HepG2 (cell line): ENCODE data around the gene BTRC. TPM values are rescaled to one million over a fixed set of nuclear protein-coding genes. Genes with fewer than 3 reads are reported as not detected.

Experiments
- ATAC-seq: fragments of 200-7000 bp; cut with Tn5 transposase; 3 replicates; pipeline ENCODE4 v1.9.1; 2020; ENCODE audit warnings: mild to moderate bottlenecking, moderate library complexity
- BruUV-seq: library from RNA; stranded (reverse); fragments of 400-500 nt; replicated peaks from 2 replicates; lab custom pipeline; 2021; lab: Mats Ljungman, UMichigan
- CTCF ChIA-PET: fragments of 300-600 bp; formaldehyde crosslinking; extraction: SDS; loops from one replicate; lab custom pipeline; 2021; ENCODE audit warnings: low total read pairs, inconsistent platforms, low intra/inter-chr PET ratio; lab: Yijun Ruan, JAX
- POLR2A ChIA-PET: fragments of 350-600 bp; sonication (Branson Sonifier 250); formaldehyde crosslinking; loops from one replicate; lab custom pipeline; 2020; ENCODE audit warnings: antibody characterized with exemption, inconsistent platforms; lab: Yijun Ruan, JAX
- DNase-seq: peaks from one replicate; pipeline ENCODE4 v3.0.0-alpha.2; 2015; ENCODE audit warnings: low spot score
- FAIRE-seq: peaks from 3 replicates; lab custom pipeline; 2011; peaks lifted over from hg19 to GRCh38; lab: Jason Lieb, UNC
- H2AFZ ChIP-seq: one replicate; pipeline ENCODE4 v1.6.1; 2011; ENCODE audit warnings: low read length, inconsistent platforms
- H3K27ac ChIP-seq: fragments of 300-600 bp; 3 replicates; pipeline ENCODE4 v1.8.0; 2011; ENCODE audit warnings: mixed run types, mild to moderate bottlenecking, mixed read lengths, low read length, inconsistent platforms; ENCODE audit not compliant: insufficient read depth; ENCODE audit errors: extremely low read length
- H3K27me3 ChIP-seq, 2 experiments: fragments of 200-600 bp in 1 of 2; 2 replicates in 1 of 2; 3 replicates in 1 of 2; pipeline versions ENCODE4 v1.6.0 to v1.8.0; 2011; ENCODE audit warnings: low read length in 2 of 2, mild to moderate bottlenecking in 2 of 2, moderate library complexity in 2 of 2, inconsistent platforms in 1 of 2; ENCODE audit not compliant: insufficient read depth in 2 of 2, control insufficient read depth in 1 of 2
- H3K36me3 ChIP-seq, 2 experiments: fragments of 200-600 bp in 1 of 2; replicated peaks in 1 of 2; 2 replicates in 1 of 2; 3 replicates in 1 of 2; pipeline versions ENCODE4 v1.5.1 to v1.8.0; 2011; ENCODE audit warnings: low read length in 2 of 2, inconsistent platforms in 1 of 2; ENCODE audit not compliant: insufficient read depth in 2 of 2, control insufficient read depth in 1 of 2
- H3K4me1 ChIP-seq: 2 replicates; pipeline ENCODE4 v1.5.1; 2012; ENCODE audit warnings: low read length, inconsistent platforms; ENCODE audit not compliant: insufficient read depth
- H3K4me2 ChIP-seq: 2 replicates; pipeline ENCODE4 v1.6.0; 2011; ENCODE audit warnings: low read depth, low read length, inconsistent platforms
- H3K4me3 ChIP-seq, 3 experiments: fragments of 200-600 bp in 1 of 3; sonication (generic), shearing (Covaris generic) in 1 of 3; replicated peaks in 1 of 3; 2 replicates each; pipeline ENCODE4 v1.5.1; 2011 to 2016; ENCODE audit warnings: low read length in 3 of 3, inconsistent platforms in 2 of 3, low read depth in 2 of 3, mild to moderate bottlenecking in 2 of 3, control low read depth in 1 of 3, mixed read lengths in 1 of 3; ENCODE audit not compliant: insufficient read depth in 1 of 3
- H3K79me2 ChIP-seq: one replicate; pipeline ENCODE4 v1.6.1; 2011; ENCODE audit warnings: low read length, inconsistent platforms; ENCODE audit not compliant: insufficient read depth
- H3K9ac ChIP-seq: 2 replicates; pipeline ENCODE4 v1.6.0; 2011; ENCODE audit warnings: mild to moderate bottlenecking, low read depth, low read length, inconsistent platforms; ENCODE audit not compliant: insufficient read depth
- H3K9me3 ChIP-seq: 2 replicates; pipeline ENCODE4 v1.5.1; 2012; ENCODE audit warnings: mild to moderate bottlenecking, low read length
- H4K20me1 ChIP-seq: 2 replicates; pipeline ENCODE4 v1.6.0; 2011; ENCODE audit warnings: inconsistent platforms, mild to moderate bottlenecking, low read length, moderate library complexity; ENCODE audit not compliant: insufficient read depth
- AGO1 ChIP-seq: fragments of 200-400 bp; formaldehyde crosslinking; IDR thresholded peaks from 2 replicates; pipeline ENCODE4 v1.6.1; 2017; ENCODE audit warnings: mild to moderate bottlenecking, low read depth, low read length, moderate library complexity; ENCODE audit not compliant: poor library complexity, severe bottlenecking
- AGO2 ChIP-seq: fragments of 200-400 bp; formaldehyde crosslinking; optimal IDR thresholded peaks from 2 replicates; pipeline ENCODE3; 2017; ENCODE audit warnings: mild to moderate bottlenecking, low read depth, low read length, moderate library complexity
- GABPB1 ChIP-seq: IDR thresholded peaks from 2 replicates; pipeline ENCODE4 v1.6.1; 2016; ENCODE audit warnings: mild to moderate bottlenecking, missing genetic modification reagents, moderate library complexity, missing compliant biosample characterization
- SMAD3 ChIP-seq: sonication (generic); formaldehyde crosslinking; IDR thresholded peaks from 2 replicates; pipeline ENCODE4 v1.4.0; 2020; ENCODE audit warnings: missing genetic modification reagents
- ZBTB7B ChIP-seq: sonication (generic); formaldehyde crosslinking; IDR thresholded peaks from 2 replicates; pipeline ENCODE4 v1.4.0; 2020; ENCODE audit warnings: missing genetic modification reagents
- ZC3H4 ChIP-seq: sonication (generic); formaldehyde crosslinking; IDR thresholded peaks from 2 replicates; pipeline ENCODE4 v1.4.0; 2020; ENCODE audit warnings: missing genetic modification reagents, borderline replicate concordance
- ZNF510 ChIP-seq: sonication (generic); formaldehyde crosslinking; IDR thresholded peaks from 2 replicates; pipeline ENCODE4 v1.4.0; 2020; ENCODE audit warnings: low read depth, mild to moderate bottlenecking, missing genetic modification reagents
- ZNF775 ChIP-seq: sonication (generic); formaldehyde crosslinking; IDR thresholded peaks from 2 replicates; pipeline ENCODE4 v1.4.0; 2020; ENCODE audit warnings: missing genetic modification reagents, mild to moderate bottlenecking, moderate library complexity, borderline replicate concordance
- WGBS: methylation state at CpG from one replicate; pipeline ENCODE4 v1.1.6; 2017; ENCODE audit warnings: low lambda C conversion rate; 5-methylcytosine and 5-hydroxymethylcytosine counted together
- in situ Hi-C: cut with HindIII; loops from 2 replicates; pipeline ENCODE4 v1.10.0; 2017; ENCODE audit warnings: low pct_unique_long_range_greater_than_20kb; ENCODE audit not compliant: extremely low pct_ligation_motif_present
- intact Hi-C: fragments of 100-400 bp; cut with micrococcal nuclease; formaldehyde crosslinking; loops from one replicate; pipeline ENCODE4 v1.10.0; 2022; ENCODE audit not compliant: unreplicated experiment
- polyA plus RNA-seq, 8 experiments: library from polyadenylated mRNA; depleted of rRNA in 3 of 8; stranded (reverse) in 7 of 8; unstranded in 1 of 8; fragments of >200 nt; fragmentation: Illumina TruSeq in 4 of 8; extraction: Trizol in 4 of 8; gene quantifications; 2 replicates each; pipeline versions ENCODE4 v1.2.1 to v1.2.3, GENCODE V29; 2011 to 2016; ENCODE audit warnings: low read depth in 4 of 8, missing spikeins in 1 of 8, mixed read lengths in 1 of 8; ENCODE audit not compliant: insufficient read depth in 1 of 8
- total RNA-seq, 5 experiments: library from RNA; depleted of rRNA; stranded (reverse); fragments of >200 nt; fragmentation: Illumina TruSeq; extraction: Trizol; gene quantifications; 2 replicates each; pipeline ENCODE4 v1.2.3, GENCODE V29; 2016; ENCODE audit warnings: low read depth in 1 of 5
- TF ChIP-seq, protein P1 (sequence below): sonication (generic); formaldehyde crosslinking; IDR thresholded peaks from 2 replicates; pipeline ENCODE4 v1.4.0; 2020; ENCODE audit warnings: missing genetic modification reagents, borderline replicate concordance
- TF ChIP-seq, protein P2 (sequence below): sonication (generic); formaldehyde crosslinking; IDR thresholded peaks from 2 replicates; pipeline ENCODE4 v1.5.0; 2020; ENCODE audit warnings: mild to moderate bottlenecking, missing genetic modification reagents, borderline replicate concordance
- TF ChIP-seq, protein P3 (sequence below): sonication (generic); formaldehyde crosslinking; IDR thresholded peaks from 2 replicates; pipeline ENCODE4 v1.5.1; 2020; ENCODE audit warnings: mild to moderate bottlenecking, missing genetic modification reagents, borderline replicate concordance

BTRC gene
- total and polyA plus RNA-seq, 2 of the 13 experiments (the other 11 are each of a cell fraction or from before 2014, with no cell fraction given), result 12.0 to 14.4 TPM

DNA sequence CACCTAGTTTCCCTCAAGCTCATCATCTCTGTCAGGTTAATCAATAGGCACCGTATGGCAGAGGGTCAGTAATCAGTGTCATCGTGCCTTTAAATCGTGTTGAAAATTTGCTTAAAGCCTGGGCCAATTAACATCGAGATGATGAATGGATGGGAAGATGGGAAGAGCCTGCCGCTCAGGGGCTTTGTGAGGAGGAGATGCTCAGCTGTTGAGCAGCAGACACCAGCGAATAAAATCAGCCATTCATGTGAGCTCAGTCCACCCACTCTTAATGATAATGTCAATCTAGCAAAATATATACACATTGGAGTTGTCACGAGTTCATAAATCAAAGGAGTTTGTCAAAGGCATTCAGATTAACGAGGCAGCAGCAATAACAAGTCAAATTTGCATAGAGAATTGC lies 97.7 kb downstream of the BTRC start:
- intact Hi-C loops (no loop called here), in situ Hi-C loops (no loop called here)
- Histone ChIP-seq H3K36me3 (no peaks in the 10 kb centered on the region), H3K9ac (no peak overlapping the region), H3K27ac (no peak overlapping the region), H3K79me2 (no peaks in the 10 kb centered on the region), H3K4me1 (no peaks in the 10 kb centered on the region), H4K20me1 (no peaks in the 10 kb centered on the region), H3K27me3 (no peaks in the 10 kb centered on the region), H3K9me3 (no peaks in the 10 kb centered on the region), H2AFZ (no peak overlapping the region), H3K4me3 (no peak overlapping the region), H3K4me2 (no peak overlapping the region)
- no peak for FAIRE-seq
- POLR2A ChIA-PET, result no interaction called here
- DNase-seq, result no peak
- BruUV-seq, result no TSS peak
- no peak for ATAC-seq
- 92% methylated on average over 8 of the region's 8 CpGs for WGBS
- CTCF ChIA-PET, result no interaction called here
- TF ChIP-seq ZC3H4 (CRISPR knock-in tag), result no peak
- no peak for TF ChIP-seq ZNF775 (CRISPR knock-in tag)
- no peak for TF ChIP-seq AGO2
- no peak for TF ChIP-seq ZNF510
- no peak for TF ChIP-seq AGO1
- no peak for TF ChIP-seq SMAD3 (CRISPR knock-in tag)
- TF ChIP-seq, protein P1, sequence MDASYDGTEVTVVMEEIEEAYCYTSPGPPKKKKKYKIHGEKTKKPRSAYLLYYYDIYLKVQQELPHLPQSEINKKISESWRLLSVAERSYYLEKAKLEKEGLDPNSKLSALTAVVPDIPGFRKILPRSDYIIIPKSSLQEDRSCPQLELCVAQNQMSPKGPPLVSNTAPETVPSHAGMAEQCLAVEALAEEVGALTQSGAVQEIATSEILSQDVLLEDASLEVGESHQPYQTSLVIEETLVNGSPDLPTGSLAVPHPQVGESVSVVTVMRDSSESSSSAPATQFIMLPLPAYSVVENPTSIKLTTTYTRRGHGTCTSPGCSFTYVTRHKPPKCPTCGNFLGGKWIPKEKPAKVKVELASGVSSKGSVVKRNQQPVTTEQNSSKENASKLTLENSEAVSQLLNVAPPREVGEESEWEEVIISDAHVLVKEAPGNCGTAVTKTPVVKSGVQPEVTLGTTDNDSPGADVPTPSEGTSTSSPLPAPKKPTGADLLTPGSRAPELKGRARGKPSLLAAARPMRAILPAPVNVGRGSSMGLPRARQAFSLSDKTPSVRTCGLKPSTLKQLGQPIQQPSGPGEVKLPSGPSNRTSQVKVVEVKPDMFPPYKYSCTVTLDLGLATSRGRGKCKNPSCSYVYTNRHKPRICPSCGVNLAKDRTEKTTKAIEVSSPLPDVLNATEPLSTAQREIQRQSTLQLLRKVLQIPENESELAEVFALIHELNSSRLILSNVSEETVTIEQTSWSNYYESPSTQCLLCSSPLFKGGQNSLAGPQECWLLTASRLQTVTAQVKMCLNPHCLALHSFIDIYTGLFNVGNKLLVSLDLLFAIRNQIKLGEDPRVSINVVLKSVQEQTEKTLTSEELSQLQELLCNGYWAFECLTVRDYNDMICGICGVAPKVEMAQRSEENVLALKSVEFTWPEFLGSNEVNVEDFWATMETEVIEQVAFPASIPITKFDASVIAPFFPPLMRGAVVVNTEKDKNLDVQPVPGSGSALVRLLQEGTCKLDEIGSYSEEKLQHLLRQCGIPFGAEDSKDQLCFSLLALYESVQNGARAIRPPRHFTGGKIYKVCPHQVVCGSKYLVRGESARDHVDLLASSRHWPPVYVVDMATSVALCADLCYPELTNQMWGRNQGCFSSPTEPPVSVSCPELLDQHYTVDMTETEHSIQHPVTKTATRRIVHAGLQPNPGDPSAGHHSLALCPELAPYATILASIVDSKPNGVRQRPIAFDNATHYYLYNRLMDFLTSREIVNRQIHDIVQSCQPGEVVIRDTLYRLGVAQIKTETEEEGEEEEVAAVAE, result no peak
- no peak for TF ChIP-seq GABPB1 (CRISPR knock-in tag)
- no peak for TF ChIP-seq ZBTB7B (CRISPR knock-in tag)
- TF ChIP-seq, protein P2, sequence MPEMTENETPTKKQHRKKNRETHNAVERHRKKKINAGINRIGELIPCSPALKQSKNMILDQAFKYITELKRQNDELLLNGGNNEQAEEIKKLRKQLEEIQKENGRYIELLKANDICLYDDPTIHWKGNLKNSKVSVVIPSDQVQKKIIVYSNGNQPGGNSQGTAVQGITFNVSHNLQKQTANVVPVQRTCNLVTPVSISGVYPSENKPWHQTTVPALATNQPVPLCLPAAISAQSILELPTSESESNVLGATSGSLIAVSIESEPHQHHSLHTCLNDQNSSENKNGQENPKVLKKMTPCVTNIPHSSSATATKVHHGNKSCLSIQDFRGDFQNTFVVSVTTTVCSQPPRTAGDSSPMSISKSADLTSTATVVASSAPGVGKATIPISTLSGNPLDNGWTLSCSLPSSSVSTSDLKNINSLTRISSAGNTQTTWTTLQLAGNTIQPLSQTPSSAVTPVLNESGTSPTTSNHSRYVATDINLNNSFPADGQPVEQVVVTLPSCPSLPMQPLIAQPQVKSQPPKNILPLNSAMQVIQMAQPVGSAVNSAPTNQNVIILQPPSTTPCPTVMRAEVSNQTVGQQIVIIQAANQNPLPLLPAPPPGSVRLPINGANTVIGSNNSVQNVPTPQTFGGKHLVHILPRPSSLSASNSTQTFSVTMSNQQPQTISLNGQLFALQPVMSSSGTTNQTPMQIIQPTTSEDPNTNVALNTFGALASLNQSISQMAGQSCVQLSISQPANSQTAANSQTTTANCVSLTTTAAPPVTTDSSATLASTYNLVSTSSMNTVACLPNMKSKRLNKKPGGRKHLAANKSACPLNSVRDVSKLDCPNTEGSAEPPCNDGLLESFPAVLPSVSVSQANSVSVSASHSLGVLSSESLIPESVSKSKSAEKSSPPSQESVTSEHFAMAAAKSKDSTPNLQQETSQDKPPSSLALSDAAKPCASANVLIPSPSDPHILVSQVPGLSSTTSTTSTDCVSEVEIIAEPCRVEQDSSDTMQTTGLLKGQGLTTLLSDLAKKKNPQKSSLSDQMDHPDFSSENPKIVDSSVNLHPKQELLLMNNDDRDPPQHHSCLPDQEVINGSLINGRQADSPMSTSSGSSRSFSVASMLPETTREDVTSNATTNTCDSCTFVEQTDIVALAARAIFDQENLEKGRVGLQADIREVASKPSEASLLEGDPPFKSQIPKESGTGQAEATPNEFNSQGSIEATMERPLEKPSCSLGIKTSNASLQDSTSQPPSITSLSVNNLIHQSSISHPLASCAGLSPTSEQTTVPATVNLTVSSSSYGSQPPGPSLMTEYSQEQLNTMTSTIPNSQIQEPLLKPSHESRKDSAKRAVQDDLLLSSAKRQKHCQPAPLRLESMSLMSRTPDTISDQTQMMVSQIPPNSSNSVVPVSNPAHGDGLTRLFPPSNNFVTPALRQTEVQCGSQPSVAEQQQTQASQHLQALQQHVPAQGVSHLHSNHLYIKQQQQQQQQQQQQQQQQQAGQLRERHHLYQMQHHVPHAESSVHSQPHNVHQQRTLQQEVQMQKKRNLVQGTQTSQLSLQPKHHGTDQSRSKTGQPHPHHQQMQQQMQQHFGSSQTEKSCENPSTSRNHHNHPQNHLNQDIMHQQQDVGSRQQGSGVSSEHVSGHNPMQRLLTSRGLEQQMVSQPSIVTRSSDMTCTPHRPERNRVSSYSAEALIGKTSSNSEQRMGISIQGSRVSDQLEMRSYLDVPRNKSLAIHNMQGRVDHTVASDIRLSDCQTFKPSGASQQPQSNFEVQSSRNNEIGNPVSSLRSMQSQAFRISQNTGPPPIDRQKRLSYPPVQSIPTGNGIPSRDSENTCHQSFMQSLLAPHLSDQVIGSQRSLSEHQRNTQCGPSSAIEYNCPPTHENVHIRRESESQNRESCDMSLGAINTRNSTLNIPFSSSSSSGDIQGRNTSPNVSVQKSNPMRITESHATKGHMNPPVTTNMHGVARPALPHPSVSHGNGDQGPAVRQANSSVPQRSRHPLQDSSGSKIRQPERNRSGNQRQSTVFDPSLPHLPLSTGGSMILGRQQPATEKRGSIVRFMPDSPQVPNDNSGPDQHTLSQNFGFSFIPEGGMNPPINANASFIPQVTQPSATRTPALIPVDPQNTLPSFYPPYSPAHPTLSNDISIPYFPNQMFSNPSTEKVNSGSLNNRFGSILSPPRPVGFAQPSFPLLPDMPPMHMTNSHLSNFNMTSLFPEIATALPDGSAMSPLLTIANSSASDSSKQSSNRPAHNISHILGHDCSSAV (CRISPR knock-in tag), result no peak
- TF ChIP-seq, protein P3, sequence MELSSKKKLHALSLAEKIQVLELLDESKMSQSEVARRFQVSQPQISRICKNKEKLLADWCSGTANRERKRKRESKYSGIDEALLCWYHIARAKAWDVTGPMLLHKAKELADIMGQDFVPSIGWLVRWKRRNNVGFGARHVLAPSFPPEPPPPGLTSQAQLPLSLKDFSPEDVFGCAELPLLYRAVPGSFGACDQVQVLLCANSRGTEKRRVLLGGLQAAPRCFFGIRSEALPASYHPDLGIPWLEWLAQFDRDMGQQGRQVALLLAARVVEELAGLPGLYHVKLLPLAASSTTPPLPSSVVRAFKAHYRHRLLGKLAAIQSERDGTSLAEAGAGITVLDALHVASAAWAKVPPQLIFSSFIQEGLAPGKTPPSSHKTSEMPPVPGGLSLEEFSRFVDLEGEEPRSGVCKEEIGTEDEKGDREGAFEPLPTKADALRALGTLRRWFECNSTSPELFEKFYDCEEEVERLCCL, result no peak
